Tibial artery (tissue), 4 donors: ENCODE data around the gene PUM1.
"Not testable (repeated sequence)": the region's sequence is repeated elsewhere in the genome, so short reads cannot be mapped to it uniquely, and the experiment has no call there.

Experiments used
- DNase-seq, 2 donors: peaks; one replicate each; pipeline ENCODE4 v3.0.0-alpha.2; 2019
- H3K27ac ChIP-seq, 2 donors: fragments of 200-600 bp; sonication (generic) in 1 of 2; 1 replicate in 1 of 2; 2 replicates in 1 of 2; pipeline ENCODE4 v1.5.1; 2018 to 2019; ENCODE audit warnings: mild to moderate bottlenecking in 1 of 2
- H3K27me3 ChIP-seq, 2 donors: fragments of 200-600 bp; sonication (generic) in 1 of 2; one replicate each; pipeline versions ENCODE4 v1.5.1 to v1.6.0; 2016 to 2019
- H3K36me3 ChIP-seq, 3 donors: fragments of 200-600 bp; sonication (generic) in 2 of 3; one replicate each; pipeline ENCODE4 v1.5.1; 2016 to 2019; ENCODE audit warnings: mild to moderate bottlenecking in 2 of 3
- H3K4me1 ChIP-seq, 4 donors: fragments of 200-600 bp; sonication (generic) in 2 of 4; 1 replicate in 3 of 4; 2 replicates in 1 of 4; pipeline ENCODE4 v1.5.1; 2016 to 2019
- H3K4me3 ChIP-seq, 2 donors: fragments of 200-600 bp; sonication (generic) in 1 of 2; 1 replicate in 1 of 2; 2 replicates in 1 of 2; pipeline ENCODE4 v1.5.1; 2018 to 2019; ENCODE audit warnings: mild to moderate bottlenecking in 2 of 2
- H3K9me3 ChIP-seq, 3 donors: fragments of 200-600 bp; sonication (generic) in 1 of 3; one replicate each; pipeline ENCODE4 v1.5.1; 2016 to 2019
- CTCF ChIP-seq, 2 experiments: fragments of 200-600 bp in 1 of 2; fragments of 450-650 bp in 1 of 2; IDR thresholded peaks; one replicate each; pipeline ENCODE4 v1.5.1; 2017 to 2019; ENCODE audit warnings: antibody characterized with exemption in 2 of 2, mild to moderate bottlenecking in 1 of 2, moderate library complexity in 1 of 2
- intact Hi-C: fragments of 100-400 bp; cut with DNase I; formaldehyde crosslinking; loops from one replicate; pipeline ENCODE4 v1.15.0; 2023; ENCODE audit warnings: low total_unique reads

The PUM1 gene

GRCh38 chr1:31054349-31054748, 11.2 kb downstream of the PUM1 start:
- no peaks in the 10 kb centered on the region for H3K27me3 ChIP-seq
- H3K9me3 ChIP-seq, result no peaks in the 10 kb centered on the region
- no peak for DNase-seq
- H3K27ac ChIP-seq, result no peak overlapping the region
- intact Hi-C loops, result no loop called here
- H3K4me1 ChIP-seq, result peaks cover 0 to 70% (median 29%) of the 10 kb centered on the region in 4 donors
- no peak for TF ChIP-seq CTCF (IDR thresholded peaks at IDR 0.05)
- no peak overlapping the region for H3K4me3 ChIP-seq
- peaks cover 9 to 34% (median 31%) of the 10 kb centered on the region in 3 donors for H3K36me3 ChIP-seq

GRCh38 chr1:31052613-31053012, 12.9 kb downstream of the PUM1 start:
- H3K27ac ChIP-seq, H3K4me3 ChIP-seq, intact Hi-C loops, H3K9me3 ChIP-seq, DNase-seq, H3K27me3 ChIP-seq: not testable (repeated sequence)
- Histone ChIP-seq H3K36me3 (peaks cover 0 to 22% (median 14%) of the 10 kb centered on the region in 3 donors), H3K4me1 (peaks cover 0 to 68% (median 31%) of the 10 kb centered on the region in 4 donors)

GRCh38 chr1:31051611-31052010, 13.9 kb downstream of the PUM1 start:
- intact Hi-C loops, result no loop called here
- H3K4me1 ChIP-seq, result peaks cover 0 to 68% (median 34%) of the 10 kb centered on the region in 4 donors
- TF ChIP-seq CTCF (IDR thresholded peaks at IDR 0.05), result no peak

GRCh38 chr1:31047507-31047906, 18.0 kb downstream of the PUM1 start:
- H3K27ac ChIP-seq, intact Hi-C loops, H3K9me3 ChIP-seq, H3K4me3 ChIP-seq, DNase-seq, H3K27me3 ChIP-seq: not testable (repeated sequence)
- peaks cover 0 to 30% (median 15%) of the 10 kb centered on the region in 3 donors for H3K36me3 ChIP-seq
- H3K4me1 ChIP-seq, result peaks cover 0 to 28% (median 15%) of the 10 kb centered on the region in 4 donors

More at GRCh38 chr1:31051611-31052010, 13.9 kb downstream of the PUM1 start:
- peaks cover 0 to 22% (median 8%) of the 10 kb centered on the region in 3 donors for H3K36me3 ChIP-seq
- no peak overlapping the region for H3K4me3 ChIP-seq
- H3K9me3 ChIP-seq, result no peaks in the 10 kb centered on the region
- no peaks in the 10 kb centered on the region for H3K27me3 ChIP-seq
- no peak for DNase-seq
- no peak overlapping the region for H3K27ac ChIP-seq

- no peak for TF ChIP-seq CTCF (IDR thresholded peaks at IDR 0.05)
- peaks cover 0 to 30% (median 15%) of the 10 kb centered on the region in 3 donors for H3K36me3 ChIP-seq
- H3K27ac ChIP-seq, result no peak overlapping the region
- no peak overlapping the region for H3K4me3 ChIP-seq
- intact Hi-C loops, result no loop called here
- no peak for DNase-seq
- no peaks in the 10 kb centered on the region for H3K27me3 ChIP-seq
- no peaks in the 10 kb centered on the region for H3K9me3 ChIP-seq
- H3K4me1 ChIP-seq, result peaks cover 0 to 41% (median 16%) of the 10 kb centered on the region in 4 donors
Measured at GRCh38 chr1:31043631-31044030, 21.9 kb downstream of the PUM1 start.

GRCh38 chr1:31042656-31043055, 22.9 kb downstream of the PUM1 start:
- no peak for TF ChIP-seq CTCF (IDR thresholded peaks at IDR 0.05)
- peaks cover 0 to 48% (median 13%) of the 10 kb centered on the region in 4 donors for H3K4me1 ChIP-seq
- H3K9me3 ChIP-seq, result no peaks in the 10 kb centered on the region
- peaks cover 0 to 30% (median 15%) of the 10 kb centered on the region in 3 donors for H3K36me3 ChIP-seq
- H3K4me3 ChIP-seq, result no peak overlapping the region
- H3K27me3 ChIP-seq, result no peaks in the 10 kb centered on the region
- DNase-seq, result no peak
- intact Hi-C loops, result no loop called here
- H3K27ac ChIP-seq, result no peak overlapping the region

GRCh38 chr1:31041529-31041928, 24.0 kb downstream of the PUM1 start:
- H3K9me3 ChIP-seq, result no peaks in the 10 kb centered on the region
- TF ChIP-seq CTCF (IDR thresholded peaks at IDR 0.05), result no peak
- H3K4me1 ChIP-seq, result peaks cover 0 to 48% (median 8%) of the 10 kb centered on the region in 4 donors
- H3K27me3 ChIP-seq, result no peaks in the 10 kb centered on the region
- no peak overlapping the region for H3K27ac ChIP-seq
- H3K4me3 ChIP-seq, result no peak overlapping the region
- intact Hi-C loops, result no loop called here
- H3K36me3 ChIP-seq, result peaks cover 0 to 30% (median 10%) of the 10 kb centered on the region in 3 donors
- no peak for DNase-seq
